ENCODE data around the gene RPL18A. TPM values are rescaled to one million over a fixed set of nuclear protein-coding genes. Genes with fewer than 3 reads are reported as not detected.

Gene RPL18A
- total RNA-seq, 6 donors from 2014 or later, result 705 to 1,655 (median 1,002) TPM

DNA sequence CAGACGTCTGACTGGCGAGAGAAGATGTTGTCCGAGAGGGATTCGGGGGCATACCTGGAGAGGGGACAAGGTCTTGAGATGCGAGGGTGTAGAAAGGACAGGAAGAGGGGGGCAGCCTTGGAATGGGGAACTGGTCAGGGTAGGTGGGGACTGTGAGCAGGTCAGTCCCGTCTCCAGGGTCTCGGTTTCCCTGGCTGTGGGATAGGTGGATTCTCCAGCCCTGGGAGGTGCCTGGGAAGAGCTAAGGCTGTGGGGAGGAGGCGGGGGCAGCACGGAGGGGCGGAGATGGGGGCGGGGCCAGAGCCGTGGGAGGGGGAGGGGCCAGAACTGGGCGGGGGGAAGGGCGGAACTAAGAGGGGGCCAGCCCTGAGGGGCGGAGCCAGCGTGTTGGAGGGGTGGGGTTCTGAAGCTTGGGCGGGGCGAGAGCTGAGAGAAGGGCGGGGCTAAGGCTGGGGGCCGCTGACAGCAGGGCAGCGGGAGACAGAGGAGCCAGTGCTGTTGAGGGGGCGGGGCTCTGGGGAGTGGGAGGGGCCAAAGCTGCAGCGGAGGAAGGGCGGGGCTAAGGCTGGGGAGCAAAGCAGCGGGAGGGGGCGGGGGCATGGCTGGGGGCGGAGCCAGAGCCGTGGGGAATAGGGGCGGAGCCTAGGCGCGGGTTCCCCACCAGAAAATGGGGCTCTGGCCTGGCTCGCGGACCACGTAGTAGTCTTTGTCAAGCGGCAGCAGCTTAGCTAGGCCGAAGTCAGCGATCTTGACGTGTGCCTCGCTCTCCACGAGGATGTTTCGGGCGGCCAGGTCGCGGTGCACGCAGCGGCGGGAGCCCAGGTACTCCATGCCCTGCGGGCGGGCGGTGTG is 28.9 kb upstream of the RPL18A start:
- 48 to 60% methylated on average over 9 to 26 of the region's 50 CpGs for WGBS, 2 donors
- H3K27me3 ChIP-seq, result no peaks in the 10 kb centered on the region
- TF ChIP-seq, protein P1, sequence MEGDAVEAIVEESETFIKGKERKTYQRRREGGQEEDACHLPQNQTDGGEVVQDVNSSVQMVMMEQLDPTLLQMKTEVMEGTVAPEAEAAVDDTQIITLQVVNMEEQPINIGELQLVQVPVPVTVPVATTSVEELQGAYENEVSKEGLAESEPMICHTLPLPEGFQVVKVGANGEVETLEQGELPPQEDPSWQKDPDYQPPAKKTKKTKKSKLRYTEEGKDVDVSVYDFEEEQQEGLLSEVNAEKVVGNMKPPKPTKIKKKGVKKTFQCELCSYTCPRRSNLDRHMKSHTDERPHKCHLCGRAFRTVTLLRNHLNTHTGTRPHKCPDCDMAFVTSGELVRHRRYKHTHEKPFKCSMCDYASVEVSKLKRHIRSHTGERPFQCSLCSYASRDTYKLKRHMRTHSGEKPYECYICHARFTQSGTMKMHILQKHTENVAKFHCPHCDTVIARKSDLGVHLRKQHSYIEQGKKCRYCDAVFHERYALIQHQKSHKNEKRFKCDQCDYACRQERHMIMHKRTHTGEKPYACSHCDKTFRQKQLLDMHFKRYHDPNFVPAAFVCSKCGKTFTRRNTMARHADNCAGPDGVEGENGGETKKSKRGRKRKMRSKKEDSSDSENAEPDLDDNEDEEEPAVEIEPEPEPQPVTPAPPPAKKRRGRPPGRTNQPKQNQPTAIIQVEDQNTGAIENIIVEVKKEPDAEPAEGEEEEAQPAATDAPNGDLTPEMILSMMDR (IDR thresholded peaks at IDR 0.05), result no peak
- TF ChIP-seq EP300 (IDR thresholded peaks at IDR 0.05) (no peak), POLR2AphosphoS5 (IDR thresholded peaks at IDR 0.05) (no peak)

DNA sequence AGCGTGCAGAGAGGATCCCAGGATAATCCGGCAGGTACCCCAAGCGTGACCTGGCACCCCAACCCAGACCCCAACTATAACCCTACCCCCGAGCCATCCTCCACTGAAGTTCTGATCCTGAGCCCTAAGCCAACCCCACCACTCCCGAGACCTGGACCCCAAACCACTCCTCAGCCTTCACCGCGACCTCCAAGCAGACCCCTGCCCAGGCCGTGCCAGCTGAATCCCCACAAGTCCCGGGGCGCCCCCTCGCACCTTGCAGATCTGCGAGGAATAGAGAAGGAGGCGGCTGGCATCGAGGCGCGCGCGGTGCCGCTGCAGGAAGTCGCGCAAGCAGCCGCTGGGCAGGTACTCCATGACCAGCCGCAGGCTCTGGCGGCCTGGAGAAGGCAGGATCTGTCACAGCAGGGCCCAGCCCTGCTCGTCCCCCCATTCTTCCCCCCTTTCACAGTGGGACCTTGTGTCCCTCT is 28.3 kb upstream of the RPL18A start:
- TF ChIP-seq, protein P1 (IDR thresholded peaks at IDR 0.05), result no peak
- TF ChIP-seq POLR2A (IDR thresholded peaks at IDR 0.05) (no peak), EP300 (IDR thresholded peaks at IDR 0.05) (no peak), POLR2AphosphoS5 (IDR thresholded peaks at IDR 0.05) (no peak)
- DNase-seq (peak in 1 of 2 donors; percentile 82), ATAC-seq (ENCODE audit: low FRiP score in 2 of 2) (peak in 1 of 2 donors; percentile 12)
- WGBS, 2 donors, result 63 to 83% methylated on average over 22 to 25 of the region's 25 CpGs
- Histone ChIP-seq H3K4me3 (peak overlapping the region in 2 of 4 donors; percentile 26 to 30), H3K27ac (no peak overlapping the region), H3K4me1 (peaks cover 0 to 19% (median 0%) of the 10 kb centered on the region in 4 donors), H3K9me3 (no peaks in the 10 kb centered on the region), H3K27me3 (no peaks in the 10 kb centered on the region), H3K36me3 (peaks cover 0 to 75% (median 8%) of the 10 kb centered on the region in 4 donors)

More for the DNA sequence above, 28.9 kb upstream of the RPL18A start:
- ATAC-seq (ENCODE audit: low FRiP score in 2 of 2) (peak; percentile 49 to 67), DNase-seq (peak; percentile 46 to 83)
- peak overlapping the region in 2 of 4 donors; percentile 26 to 30 for H3K4me3 ChIP-seq
- peaks cover 0 to 19% (median 0%) of the 10 kb centered on the region in 4 donors for H3K4me1 ChIP-seq
- H3K36me3 ChIP-seq, result peaks cover 0 to 73% (median 7%) of the 10 kb centered on the region in 4 donors
- no peak overlapping the region for H3K27ac ChIP-seq
- no peaks in the 10 kb centered on the region for H3K9me3 ChIP-seq

DNA sequence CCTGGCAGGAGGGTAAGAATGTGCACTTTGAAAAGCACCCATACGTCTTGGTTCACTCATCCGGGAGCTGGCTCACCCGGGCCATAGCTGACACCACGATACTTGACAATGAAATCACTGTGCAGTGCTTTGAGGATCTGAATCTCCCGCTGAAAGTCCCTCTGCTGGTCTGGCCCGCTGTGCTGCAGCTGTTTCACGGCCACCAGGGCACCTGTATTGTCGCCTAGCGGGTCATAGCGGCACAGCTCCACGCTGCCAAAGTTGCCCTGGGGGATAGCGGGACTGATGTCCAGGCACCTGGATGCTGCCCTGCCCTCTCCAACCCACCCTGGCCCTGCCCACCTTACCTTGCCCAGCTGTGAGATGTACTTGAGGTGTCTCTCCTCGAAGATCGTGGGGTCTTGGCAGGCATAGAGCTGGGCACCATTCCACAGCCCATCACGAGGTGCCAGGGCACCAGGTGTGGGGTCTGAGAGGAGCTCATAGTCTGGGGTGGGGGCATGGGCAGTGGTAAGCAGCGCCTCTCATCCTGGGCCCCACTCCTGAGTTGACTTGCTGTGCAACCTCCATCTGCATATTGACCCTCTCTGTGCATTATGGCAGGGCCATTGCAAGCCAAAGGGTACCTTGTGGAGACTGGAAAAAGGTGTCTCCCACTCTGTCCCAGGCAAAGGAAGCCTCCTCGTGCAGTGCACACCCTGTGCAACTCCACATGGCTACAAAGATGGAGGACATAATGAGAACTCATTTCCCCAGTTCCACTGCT is 27.1 kb upstream of the RPL18A start:
- H3K27ac ChIP-seq, result no peak overlapping the region
- TF ChIP-seq EP300 (IDR thresholded peaks at IDR 0.05), result no peak
- TF ChIP-seq, protein P1 (IDR thresholded peaks at IDR 0.05), result no peak
- ATAC-seq (ENCODE audit: low FRiP score in 2 of 2) (no peak), DNase-seq (no peak)
- no peaks in the 10 kb centered on the region for H3K27me3 ChIP-seq
- no peaks in the 10 kb centered on the region for H3K9me3 ChIP-seq
- peaks cover 0 to 84% (median 9%) of the 10 kb centered on the region in 4 donors for H3K36me3 ChIP-seq
- 92 to 93% methylated on average over 10 to 17 of the region's 17 CpGs for WGBS, 2 donors
- peaks cover 0 to 19% (median 0%) of the 10 kb centered on the region in 4 donors for H3K4me1 ChIP-seq
- no peak overlapping the region for H3K4me3 ChIP-seq

DNA sequence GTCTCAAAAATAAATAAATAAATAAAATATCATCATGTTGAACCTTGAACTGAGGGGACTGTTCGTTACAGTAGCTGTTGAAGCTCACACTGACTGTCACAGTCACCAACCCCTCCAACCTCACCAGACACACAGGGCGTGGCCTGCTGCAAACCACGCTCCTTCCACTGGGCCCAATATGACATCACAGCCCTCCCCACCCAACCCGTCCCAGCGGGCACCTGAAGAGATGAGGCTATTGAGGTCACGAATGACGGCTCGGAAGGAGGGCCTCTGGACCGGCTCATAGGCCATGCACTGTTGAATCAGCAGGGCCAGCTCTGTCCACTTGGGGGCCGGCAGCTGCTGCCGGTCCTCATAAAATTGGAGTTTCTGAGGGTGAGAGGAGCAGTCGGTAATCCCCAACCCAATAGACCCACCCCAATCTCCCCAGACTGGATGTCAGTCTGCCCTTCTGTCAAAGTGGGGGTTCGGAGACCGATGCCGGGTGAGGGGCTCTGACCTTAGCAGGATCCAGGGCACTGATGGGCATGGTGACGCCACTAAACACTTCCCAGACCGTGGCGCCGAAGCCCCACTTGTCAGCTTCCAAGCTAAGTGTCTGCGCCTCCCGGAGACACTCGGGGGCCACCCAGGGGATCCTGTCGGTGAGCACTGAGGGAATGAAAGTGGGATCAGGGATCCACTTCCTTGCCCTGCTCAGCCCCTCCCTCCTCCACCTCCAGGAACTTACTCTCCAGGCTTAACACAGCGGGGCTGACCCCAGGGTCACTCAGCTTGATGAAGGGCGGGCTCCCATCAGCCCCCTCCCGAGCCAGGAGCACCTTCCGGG is 25.1 kb upstream of the RPL18A start:
- Histone ChIP-seq H3K4me1 (peaks cover 0 to 18% (median 0%) of the 10 kb centered on the region in 4 donors), H3K27me3 (no peaks in the 10 kb centered on the region), H3K9me3 (no peaks in the 10 kb centered on the region), H3K4me3 (no peak overlapping the region), H3K36me3 (peaks cover 0 to 92% (median 19%) of the 10 kb centered on the region in 4 donors), H3K27ac (no peak overlapping the region)
- 82 to 83% methylated on average over 9 to 18 of the region's 27 CpGs for WGBS, 2 donors
- TF ChIP-seq, protein P1 (IDR thresholded peaks at IDR 0.05), result no peak
- TF ChIP-seq POLR2AphosphoS5 (IDR thresholded peaks at IDR 0.05) (no peak), EP300 (IDR thresholded peaks at IDR 0.05) (no peak), POLR2A (IDR thresholded peaks at IDR 0.05) (no peak)
- ATAC-seq (ENCODE audit: low FRiP score in 2 of 2), result no peak
- no peak for DNase-seq

All from upper lobe of left lung (tissue), 6 donors.